Stimulated activated CD4-positive, alpha-beta T cell treated with anti-CD3 and anti-CD28 coated beads, Interleukin-1b, Interleukin-23, amount 100 ng/mL, for 48 hours (primary cell): ENCODE results near the gene THAP4.
"Not testable (repeated sequence)": the region's sequence is repeated elsewhere in the genome, so short reads cannot be mapped to it uniquely, and the experiment has no call there.

ENCODE experiments used
- DNase-seq: peaks from one replicate; pipeline ENCODE4 v3.0.0-alpha.2; 2020

Gene THAP4

GRCh38 chr2:241611062-241611461, 25.9 kb downstream of the THAP4 start:
- no peak for DNase-seq

GRCh38 chr2:241609859-241610793, 26.8 kb downstream of the THAP4 start:
- peak; percentile 91 for DNase-seq

GRCh38 chr2:241608881-241609280, 28.1 kb downstream of the THAP4 start:
- DNase-seq, result no peak

- DNase-seq, result no peak
Measured at GRCh38 chr2:241607162-241607885, 29.6 kb downstream of the THAP4 start.

- no peak for DNase-seq
Measured at GRCh38 chr2:241606186-241606585, 30.8 kb downstream of the THAP4 start.

GRCh38 chr2:241603686-241604085, 33.3 kb downstream of the THAP4 start:
- no peak for DNase-seq

GRCh38 chr2:241602720-241603119, 34.2 kb downstream of the THAP4 start:
- DNase-seq, result no peak

GRCh38 chr2:241601841-241602240, 35.1 kb downstream of the THAP4 start:
- DNase-seq, result no peak

GRCh38 chr2:241599615-241600014, 37.3 kb downstream of the THAP4 start:
- no peak for DNase-seq

GRCh38 chr2:241598487-241598886, 38.5 kb downstream of the THAP4 start:
- no peak for DNase-seq

- DNase-seq, result no peak
Measured at GRCh38 chr2:241598061-241598460, 38.9 kb downstream of the THAP4 start.

GRCh38 chr2:241597561-241597960, 39.4 kb downstream of the THAP4 start:
- no peak for DNase-seq

GRCh38 chr2:241595600-241596140, 41.3 kb downstream of the THAP4 start:
- DNase-seq, result no peak

GRCh38 chr2:241593271-241593670, 43.7 kb downstream of the THAP4 start:
- DNase-seq, result no peak

- no peak for DNase-seq
Measured at GRCh38 chr2:241592126-241592845, 44.7 kb downstream of the THAP4 start.

GRCh38 chr2:241590496-241591455, 46.2 kb downstream of the THAP4 start:
- DNase-seq, result not testable (repeated sequence)

GRCh38 chr2:241589863-241590262, 47.1 kb downstream of the THAP4 start:
- DNase-seq, result not testable (repeated sequence)

GRCh38 chr2:241586564-241587264, 50.2 kb downstream of the THAP4 start:
- no peak for DNase-seq

- no peak for DNase-seq
Measured at GRCh38 chr2:241584436-241584835, 52.5 kb downstream of the THAP4 start.

GRCh38 chr2:241582806-241583205, 54.2 kb downstream of the THAP4 start:
- no peak for DNase-seq

- no peak for DNase-seq
Measured at GRCh38 chr2:241582328-241582727, 54.6 kb downstream of the THAP4 start.
